ENCODE results near the gene BRD9.
"Not testable (repeated sequence)": the region's sequence is repeated elsewhere in the genome, so short reads cannot be mapped to it uniquely, and the experiment has no call there.

BRD9 gene

GRCh38 chr5:902129-902916 is 9.7 kb upstream of the BRD9 start:
- no peak for DNase-seq

- no peak for DNase-seq
Observed at GRCh38 chr5:900781-901180, 8.2 kb upstream of the BRD9 start.

- DNase-seq, result no peak
Observed at GRCh38 chr5:893711-894110, 1.1 kb upstream of the BRD9 start.

GRCh38 chr5:893137-893506 is 521 bp upstream of the BRD9 start:
- DNase-seq, result peak; percentile 22

- DNase-seq, result peak; percentile 12
Observed at GRCh38 chr5:891837-892393, 686 bp downstream of the BRD9 start.

GRCh38 chr5:891117-891836 is 1.3 kb downstream of the BRD9 start:
- DNase-seq, result no peak

GRCh38 chr5:889075-889710 is 3.4 kb downstream of the BRD9 start:
- no peak for DNase-seq

GRCh38 chr5:888638-889035 is 4.0 kb downstream of the BRD9 start:
- DNase-seq, result no peak

- no peak for DNase-seq
Observed at GRCh38 chr5:887947-888637, 4.5 kb downstream of the BRD9 start.

- DNase-seq, result no peak
Observed at GRCh38 chr5:886716-887325, 5.8 kb downstream of the BRD9 start.

GRCh38 chr5:886036-886435 is 6.6 kb downstream of the BRD9 start:
- DNase-seq, result no peak

GRCh38 chr5:885529-885928 is 7.1 kb downstream of the BRD9 start:
- no peak for DNase-seq

GRCh38 chr5:885127-885442 is 7.5 kb downstream of the BRD9 start:
- no peak for DNase-seq

- no peak for DNase-seq
Observed at GRCh38 chr5:884345-885126, 8.1 kb downstream of the BRD9 start.

GRCh38 chr5:883475-884181 is 9.0 kb downstream of the BRD9 start:
- no peak for DNase-seq

- no peak for DNase-seq
Observed at GRCh38 chr5:882253-883183, 10.1 kb downstream of the BRD9 start.

- DNase-seq, result no peak
Observed at GRCh38 chr5:881551-881935, 11.1 kb downstream of the BRD9 start.

GRCh38 chr5:880816-881550 is 11.6 kb downstream of the BRD9 start:
- DNase-seq, result no peak

GRCh38 chr5:878677-879076 is 13.9 kb downstream of the BRD9 start:
- not testable (repeated sequence) for DNase-seq

All from activated CD4-positive, alpha-beta T cell treated with anti-CD3 and anti-CD28 coated beads, Interleukin-2, amount 50 U/mL, for 16 hours (primary cell).